Retinal pigment epithelial cell (primary cell): ENCODE data around the gene SLC10A2.
"Not testable (repeated sequence)": the region's sequence is repeated elsewhere in the genome, so short reads cannot be mapped to it uniquely, and the experiment has no call there.

Experiments
- DNase-seq: peaks from one replicate; pipeline ENCODE4 v3.0.0-alpha.2; 2010; ENCODE audit warnings: low read depth
- H3K4me3 ChIP-seq: 2 replicates; pipeline ENCODE4 v1.5.1; 2011; ENCODE audit warnings: mild to moderate bottlenecking, low read length, control low read depth, moderate library complexity
- TF ChIP-seq, protein P1 (sequence below): conservative IDR thresholded peaks from 2 replicates; pipeline ENCODE4 v1.5.1; 2011; ENCODE audit warnings: low read depth, low read length, control low read depth, inconsistent platforms

The SLC10A2 gene, protein sequence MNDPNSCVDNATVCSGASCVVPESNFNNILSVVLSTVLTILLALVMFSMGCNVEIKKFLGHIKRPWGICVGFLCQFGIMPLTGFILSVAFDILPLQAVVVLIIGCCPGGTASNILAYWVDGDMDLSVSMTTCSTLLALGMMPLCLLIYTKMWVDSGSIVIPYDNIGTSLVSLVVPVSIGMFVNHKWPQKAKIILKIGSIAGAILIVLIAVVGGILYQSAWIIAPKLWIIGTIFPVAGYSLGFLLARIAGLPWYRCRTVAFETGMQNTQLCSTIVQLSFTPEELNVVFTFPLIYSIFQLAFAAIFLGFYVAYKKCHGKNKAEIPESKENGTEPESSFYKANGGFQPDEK

DNA sequence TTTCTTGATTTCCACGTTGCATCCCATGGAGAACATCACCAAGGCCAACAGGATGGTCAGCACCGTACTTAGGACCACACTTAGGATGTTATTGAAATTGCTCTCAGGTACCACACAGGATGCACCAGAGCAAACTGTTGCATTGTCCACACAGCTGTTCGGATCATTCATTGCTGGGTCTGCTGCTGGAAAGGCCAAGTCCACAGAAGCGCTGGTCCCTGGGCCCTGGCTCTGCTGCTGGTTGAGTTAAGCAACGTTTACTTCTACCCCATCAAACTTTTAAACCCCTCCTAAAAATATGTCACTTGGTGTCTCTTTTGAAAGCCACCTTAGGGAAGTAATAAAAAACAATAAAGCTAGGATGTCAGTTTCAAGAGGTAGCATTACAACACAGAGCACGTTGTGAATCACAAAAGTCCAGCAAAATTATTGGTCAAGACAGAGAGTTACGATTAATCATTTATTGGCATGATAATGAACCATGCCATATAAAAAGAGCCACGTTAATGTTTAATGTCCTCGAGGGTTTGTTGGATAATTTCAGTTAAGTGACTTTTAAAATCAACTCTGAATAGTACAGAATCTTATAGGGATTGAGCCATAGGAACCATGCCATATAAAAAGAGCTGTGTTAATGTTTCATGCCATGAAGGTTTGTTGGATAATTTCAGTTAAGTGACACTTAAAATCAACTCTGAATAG lies at the start of gene SLC10A2:
SLC10A2 (minus strand) TSS at position 339 of the 702 bp plus-strand sequence; CDS start at position 171, 168 bp downstream.
- TF ChIP-seq, protein P1, sequence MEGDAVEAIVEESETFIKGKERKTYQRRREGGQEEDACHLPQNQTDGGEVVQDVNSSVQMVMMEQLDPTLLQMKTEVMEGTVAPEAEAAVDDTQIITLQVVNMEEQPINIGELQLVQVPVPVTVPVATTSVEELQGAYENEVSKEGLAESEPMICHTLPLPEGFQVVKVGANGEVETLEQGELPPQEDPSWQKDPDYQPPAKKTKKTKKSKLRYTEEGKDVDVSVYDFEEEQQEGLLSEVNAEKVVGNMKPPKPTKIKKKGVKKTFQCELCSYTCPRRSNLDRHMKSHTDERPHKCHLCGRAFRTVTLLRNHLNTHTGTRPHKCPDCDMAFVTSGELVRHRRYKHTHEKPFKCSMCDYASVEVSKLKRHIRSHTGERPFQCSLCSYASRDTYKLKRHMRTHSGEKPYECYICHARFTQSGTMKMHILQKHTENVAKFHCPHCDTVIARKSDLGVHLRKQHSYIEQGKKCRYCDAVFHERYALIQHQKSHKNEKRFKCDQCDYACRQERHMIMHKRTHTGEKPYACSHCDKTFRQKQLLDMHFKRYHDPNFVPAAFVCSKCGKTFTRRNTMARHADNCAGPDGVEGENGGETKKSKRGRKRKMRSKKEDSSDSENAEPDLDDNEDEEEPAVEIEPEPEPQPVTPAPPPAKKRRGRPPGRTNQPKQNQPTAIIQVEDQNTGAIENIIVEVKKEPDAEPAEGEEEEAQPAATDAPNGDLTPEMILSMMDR: no peak
- no peak within 1 kb of the TSS for H3K4me3 ChIP-seq
- no peak for DNase-seq

DNA sequence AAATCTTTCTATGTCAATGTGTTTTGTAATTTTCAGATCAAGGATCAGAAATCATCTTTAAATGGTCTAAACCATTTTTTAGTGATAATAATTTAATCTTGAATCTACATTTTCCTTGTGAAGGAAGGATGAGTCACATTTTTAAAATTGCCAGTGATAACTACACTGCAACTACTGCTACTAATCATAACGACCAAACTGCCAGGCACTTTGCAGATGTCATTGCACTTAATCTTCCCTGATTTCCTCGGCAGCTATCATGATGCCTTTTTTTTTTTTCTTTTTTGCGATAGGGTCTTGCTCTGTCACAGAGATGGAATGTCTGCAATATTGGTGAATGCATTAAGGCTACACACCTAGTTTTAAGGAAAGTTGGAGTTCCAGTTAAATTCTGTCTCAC lies 41.4 kb upstream of the SLC10A2 start:
- no peak overlapping the region for H3K4me3 ChIP-seq
- TF ChIP-seq, protein P1: no peak
- DNase-seq: no peak

DNA sequence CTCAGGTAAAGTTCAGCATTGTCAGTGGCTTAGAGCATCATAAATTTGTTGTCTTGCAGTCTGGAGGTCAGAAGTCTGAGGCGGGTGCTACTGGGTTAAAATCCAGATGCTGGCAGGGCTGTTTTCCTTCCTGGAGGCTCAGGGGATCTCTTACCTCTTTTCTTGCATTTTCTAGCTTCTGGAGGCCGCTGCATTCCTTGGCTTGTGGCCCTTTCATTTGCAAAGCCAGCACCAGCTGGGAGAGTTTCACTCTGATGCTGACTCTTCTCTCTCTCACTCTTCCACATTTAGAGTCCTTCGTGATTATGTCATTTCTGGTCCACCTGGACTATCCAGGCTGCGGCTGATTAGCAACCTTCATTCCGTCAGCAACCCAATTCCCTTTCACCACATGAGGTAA lies 38.1 kb upstream of the SLC10A2 start:
- no peak overlapping the region for H3K4me3 ChIP-seq
- TF ChIP-seq, protein P1: no peak
- no peak for DNase-seq

DNA sequence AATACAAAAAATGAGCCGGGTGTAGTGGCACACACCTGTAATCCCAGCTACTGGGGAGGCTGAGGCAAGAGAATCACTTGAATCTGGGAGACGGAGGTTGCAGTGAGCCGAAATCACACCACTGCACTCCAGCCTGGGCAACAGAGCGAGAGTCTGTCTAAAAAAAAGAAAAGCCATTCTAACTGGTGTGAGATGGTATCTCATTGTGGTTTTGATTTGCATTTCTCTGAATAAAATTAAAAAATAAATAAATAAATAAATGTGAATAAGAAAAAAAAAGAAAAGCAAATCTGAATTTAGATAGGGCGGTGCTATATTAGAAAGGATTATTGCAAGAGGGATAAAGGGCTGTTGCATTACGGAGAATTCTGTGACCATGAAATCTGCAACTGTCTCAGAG lies 37.2 kb upstream of the SLC10A2 start:
- DNase-seq, H3K4me3 ChIP-seq: not testable (repeated sequence)

DNA sequence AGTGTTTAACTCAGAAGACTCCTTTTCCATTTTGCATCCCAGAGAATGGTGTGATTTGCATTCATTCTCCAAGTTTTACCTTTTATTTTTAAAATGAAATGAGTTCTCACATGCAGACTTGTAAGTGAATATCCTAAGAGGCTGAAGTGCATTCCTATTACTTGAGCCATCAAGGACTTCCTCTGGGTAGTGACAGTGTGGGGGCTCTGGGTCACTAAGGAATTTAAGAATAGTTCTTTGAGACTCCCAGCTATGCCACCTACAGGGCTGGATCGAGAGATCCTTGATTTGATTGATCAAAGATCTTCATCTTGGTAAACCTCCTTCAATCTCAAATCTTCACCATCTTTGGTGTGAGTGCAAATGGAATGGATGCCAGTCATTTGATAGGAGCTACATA lies 36.3 kb upstream of the SLC10A2 start:
- TF ChIP-seq, protein P1: no peak
- DNase-seq: no peak
- H3K4me3 ChIP-seq: no peak overlapping the region

DNA sequence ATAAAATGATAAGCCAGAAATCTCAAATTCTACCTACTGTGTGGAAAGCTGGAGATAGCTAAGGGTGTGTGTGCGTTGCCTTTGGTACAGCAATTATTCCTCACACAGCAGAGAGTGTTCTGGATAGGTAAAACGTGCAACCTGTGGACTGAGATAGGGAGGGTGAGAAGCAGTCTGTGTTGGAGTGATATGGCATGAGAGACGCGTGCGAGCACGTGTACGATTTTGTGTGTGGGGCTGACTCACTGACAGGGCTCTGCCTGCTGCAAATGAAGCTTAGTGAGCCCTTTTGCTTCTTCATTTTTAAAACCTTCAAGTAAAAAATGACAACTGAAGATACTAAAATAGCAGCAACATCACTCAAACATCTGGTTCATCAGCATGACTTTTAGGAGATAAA lies 35.7 kb upstream of the SLC10A2 start:
- no peak overlapping the region for H3K4me3 ChIP-seq
- TF ChIP-seq, protein P1: no peak
- DNase-seq: no peak

DNA sequence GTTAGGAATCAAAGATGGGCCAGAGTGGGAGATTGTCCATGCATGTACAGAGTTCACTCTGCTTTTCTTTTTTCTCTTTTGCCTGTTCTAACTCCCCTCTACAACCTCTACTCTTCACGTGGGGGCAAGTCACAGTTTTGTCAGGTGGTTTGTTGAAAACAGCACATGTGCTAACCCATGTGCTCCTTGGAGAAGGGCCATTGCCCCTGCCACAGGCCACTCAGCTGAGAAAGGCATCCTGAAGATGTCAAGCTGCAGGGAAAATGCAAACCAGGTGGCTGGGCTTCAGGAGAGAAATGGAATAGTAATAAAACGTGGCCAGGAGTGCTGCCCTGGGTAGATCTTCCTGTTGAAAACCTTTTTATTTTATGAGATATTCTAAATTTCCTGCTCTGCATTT lies 35.3 kb upstream of the SLC10A2 start:
- TF ChIP-seq, protein P1: no peak

More for the DNA sequence above, 35.3 kb upstream of the SLC10A2 start:
- DNase-seq: no peak
- H3K4me3 ChIP-seq: no peak overlapping the region
